ENCODE measurements around the gene CDRT15L2. TPM values are rescaled to one million over a fixed set of nuclear protein-coding genes. Genes with fewer than 3 reads are reported as not detected.
"Not testable (repeated sequence)": the region's sequence is repeated elsewhere in the genome, so short reads cannot be mapped to it uniquely, and the experiment has no call there.

CDRT15L2 gene
- total RNA-seq, 1 experiment from 2014 or later, result not detected

GRCh38 chr17:20565711-20566110 is 13.8 kb upstream of the CDRT15L2 start:
- no peaks in the 10 kb centered on the region for H3K36me3 Mint-ChIP-seq (ENCODE audit: insufficient read depth, unreplicated experiment)
- H3K9me3 Mint-ChIP-seq (ENCODE audit: low read depth, unreplicated experiment), result no peaks in the 10 kb centered on the region
- TF ChIP-seq CTCF (IDR thresholded peaks at IDR 0.05; ENCODE audit: unreplicated experiment), result no peak
- BruUV-seq (replicated peaks), result no TSS peak
- CTCF ChIA-PET, result no interaction called here
- peaks cover 42% of the 10 kb centered on the region for H3K27me3 Mint-ChIP-seq (ENCODE audit: unreplicated experiment)
- DNase-seq, result no peak
- H3K27ac Mint-ChIP-seq (ENCODE audit: unreplicated experiment), result no peak overlapping the region
- intact Hi-C loops (cut with micrococcal nuclease; ENCODE audit: unreplicated experiment), result no loop called here
- H3K4me1 Mint-ChIP-seq (ENCODE audit: low read depth, unreplicated experiment), result no peaks in the 10 kb centered on the region
- no peak overlapping the region for H3K4me3 Mint-ChIP-seq (ENCODE audit: low read depth, unreplicated experiment)

GRCh38 chr17:20566736-20567135 is 12.8 kb upstream of the CDRT15L2 start:
- H3K27me3 Mint-ChIP-seq (ENCODE audit: unreplicated experiment), result peaks cover 40% of the 10 kb centered on the region
- BruUV-seq (replicated peaks); H3K4me3 Mint-ChIP-seq (ENCODE audit: low read depth, unreplicated experiment); CTCF ChIA-PET; H3K36me3 Mint-ChIP-seq (ENCODE audit: insufficient read depth, unreplicated experiment); intact Hi-C loops (cut with micrococcal nuclease; ENCODE audit: unreplicated experiment); H3K4me1 Mint-ChIP-seq (ENCODE audit: low read depth, unreplicated experiment); H3K9me3 Mint-ChIP-seq (ENCODE audit: low read depth, unreplicated experiment); H3K27ac Mint-ChIP-seq (ENCODE audit: unreplicated experiment); DNase-seq: not testable (repeated sequence)

GRCh38 chr17:20567421-20567820 is 12.1 kb upstream of the CDRT15L2 start:
- H3K27ac Mint-ChIP-seq (ENCODE audit: unreplicated experiment); H3K4me3 Mint-ChIP-seq (ENCODE audit: low read depth, unreplicated experiment); CTCF ChIA-PET; DNase-seq; H3K9me3 Mint-ChIP-seq (ENCODE audit: low read depth, unreplicated experiment); BruUV-seq (replicated peaks); H3K36me3 Mint-ChIP-seq (ENCODE audit: insufficient read depth, unreplicated experiment); H3K4me1 Mint-ChIP-seq (ENCODE audit: low read depth, unreplicated experiment); intact Hi-C loops (cut with micrococcal nuclease; ENCODE audit: unreplicated experiment): not testable (repeated sequence)
- H3K27me3 Mint-ChIP-seq (ENCODE audit: unreplicated experiment), result peaks cover 37% of the 10 kb centered on the region

- H3K4me3 Mint-ChIP-seq (ENCODE audit: low read depth, unreplicated experiment); BruUV-seq (replicated peaks); H3K9me3 Mint-ChIP-seq (ENCODE audit: low read depth, unreplicated experiment); intact Hi-C loops (cut with micrococcal nuclease; ENCODE audit: unreplicated experiment); H3K27ac Mint-ChIP-seq (ENCODE audit: unreplicated experiment); H3K36me3 Mint-ChIP-seq (ENCODE audit: insufficient read depth, unreplicated experiment); H3K4me1 Mint-ChIP-seq (ENCODE audit: low read depth, unreplicated experiment); DNase-seq; CTCF ChIA-PET: not testable (repeated sequence)
- H3K27me3 Mint-ChIP-seq (ENCODE audit: unreplicated experiment), result peaks cover 37% of the 10 kb centered on the region
Measured at GRCh38 chr17:20568604-20569003, 10.9 kb upstream of the CDRT15L2 start.

GRCh38 chr17:20571653-20572052 is 7.9 kb upstream of the CDRT15L2 start:
- H3K4me1 Mint-ChIP-seq (ENCODE audit: low read depth, unreplicated experiment); intact Hi-C loops (cut with micrococcal nuclease; ENCODE audit: unreplicated experiment); DNase-seq; H3K36me3 Mint-ChIP-seq (ENCODE audit: insufficient read depth, unreplicated experiment); H3K4me3 Mint-ChIP-seq (ENCODE audit: low read depth, unreplicated experiment); H3K9me3 Mint-ChIP-seq (ENCODE audit: low read depth, unreplicated experiment); H3K27ac Mint-ChIP-seq (ENCODE audit: unreplicated experiment); BruUV-seq (replicated peaks); CTCF ChIA-PET: not testable (repeated sequence)
- H3K27me3 Mint-ChIP-seq (ENCODE audit: unreplicated experiment), result peaks cover 30% of the 10 kb centered on the region

GRCh38 chr17:20573216-20573615 is 6.3 kb upstream of the CDRT15L2 start:
- H3K27me3 Mint-ChIP-seq (ENCODE audit: unreplicated experiment), result peaks cover 22% of the 10 kb centered on the region
- CTCF ChIA-PET; H3K9me3 Mint-ChIP-seq (ENCODE audit: low read depth, unreplicated experiment); H3K27ac Mint-ChIP-seq (ENCODE audit: unreplicated experiment); BruUV-seq (replicated peaks); intact Hi-C loops (cut with micrococcal nuclease; ENCODE audit: unreplicated experiment); H3K4me1 Mint-ChIP-seq (ENCODE audit: low read depth, unreplicated experiment); H3K36me3 Mint-ChIP-seq (ENCODE audit: insufficient read depth, unreplicated experiment); H3K4me3 Mint-ChIP-seq (ENCODE audit: low read depth, unreplicated experiment); DNase-seq: not testable (repeated sequence)

- H3K9me3 Mint-ChIP-seq (ENCODE audit: low read depth, unreplicated experiment); H3K4me3 Mint-ChIP-seq (ENCODE audit: low read depth, unreplicated experiment); CTCF ChIA-PET; H3K36me3 Mint-ChIP-seq (ENCODE audit: insufficient read depth, unreplicated experiment); BruUV-seq (replicated peaks); intact Hi-C loops (cut with micrococcal nuclease; ENCODE audit: unreplicated experiment); H3K27ac Mint-ChIP-seq (ENCODE audit: unreplicated experiment); H3K4me1 Mint-ChIP-seq (ENCODE audit: low read depth, unreplicated experiment); DNase-seq: not testable (repeated sequence)
- peaks cover 12% of the 10 kb centered on the region for H3K27me3 Mint-ChIP-seq (ENCODE audit: unreplicated experiment)
Measured at GRCh38 chr17:20575071-20575470, 4.5 kb upstream of the CDRT15L2 start.

GRCh38 chr17:20583891-20584577 is 4.5 kb downstream of the CDRT15L2 start:
- H3K36me3 Mint-ChIP-seq (ENCODE audit: insufficient read depth, unreplicated experiment); H3K27me3 Mint-ChIP-seq (ENCODE audit: unreplicated experiment); H3K4me3 Mint-ChIP-seq (ENCODE audit: low read depth, unreplicated experiment); H3K4me1 Mint-ChIP-seq (ENCODE audit: low read depth, unreplicated experiment); H3K27ac Mint-ChIP-seq (ENCODE audit: unreplicated experiment); BruUV-seq (replicated peaks); intact Hi-C loops (cut with micrococcal nuclease; ENCODE audit: unreplicated experiment); H3K9me3 Mint-ChIP-seq (ENCODE audit: low read depth, unreplicated experiment); CTCF ChIA-PET; DNase-seq: not testable (repeated sequence)

GRCh38 chr17:20588744-20589453 is 9.4 kb downstream of the CDRT15L2 start:
- H3K9me3 Mint-ChIP-seq (ENCODE audit: low read depth, unreplicated experiment); H3K36me3 Mint-ChIP-seq (ENCODE audit: insufficient read depth, unreplicated experiment); H3K27ac Mint-ChIP-seq (ENCODE audit: unreplicated experiment); intact Hi-C loops (cut with micrococcal nuclease; ENCODE audit: unreplicated experiment); H3K4me1 Mint-ChIP-seq (ENCODE audit: low read depth, unreplicated experiment); H3K27me3 Mint-ChIP-seq (ENCODE audit: unreplicated experiment); BruUV-seq (replicated peaks); CTCF ChIA-PET; DNase-seq; H3K4me3 Mint-ChIP-seq (ENCODE audit: low read depth, unreplicated experiment): not testable (repeated sequence)
